GM21529 (cell line): ENCODE measurements around the gene STXBP1.
"Not testable (repeated sequence)": the region's sequence is repeated elsewhere in the genome, so short reads cannot be mapped to it uniquely, and the experiment has no call there.

ENCODE experiments used
- ATAC-seq: cut with Tn5 transposase; IDR thresholded peaks from one replicate; pipeline ENCODE4 v1.9.1; 2021; ENCODE audit not compliant: unreplicated experiment

Gene STXBP1

GRCh38 chr9:127613583-127613954, 1.5 kb downstream of the STXBP1 start:
- ATAC-seq, result no peak

GRCh38 chr9:127614961-127615360, 2.9 kb downstream of the STXBP1 start:
- ATAC-seq, result no peak

- ATAC-seq, result not testable (repeated sequence)
Observed at GRCh38 chr9:127621339-127621970, 9.4 kb downstream of the STXBP1 start.

GRCh38 chr9:127626752-127627493, 14.8 kb downstream of the STXBP1 start:
- no peak for ATAC-seq

- no peak for ATAC-seq
Observed at GRCh38 chr9:127627494-127627855, 15.4 kb downstream of the STXBP1 start.

- no peak for ATAC-seq
Observed at GRCh38 chr9:127628758-127629467, 16.8 kb downstream of the STXBP1 start.

GRCh38 chr9:127629468-127630081, 17.5 kb downstream of the STXBP1 start:
- no peak for ATAC-seq

- no peak for ATAC-seq
Observed at GRCh38 chr9:127633216-127633862, 21.3 kb downstream of the STXBP1 start.

GRCh38 chr9:127634021-127634420, 21.9 kb downstream of the STXBP1 start:
- ATAC-seq, result no peak

- ATAC-seq, result no peak
Observed at GRCh38 chr9:127634698-127635097, 22.6 kb downstream of the STXBP1 start.

GRCh38 chr9:127635201-127635735, 23.2 kb downstream of the STXBP1 start:
- ATAC-seq, result no peak

GRCh38 chr9:127637322-127637847, 25.3 kb downstream of the STXBP1 start:
- no peak for ATAC-seq

GRCh38 chr9:127640908-127641545, 28.9 kb downstream of the STXBP1 start:
- no peak for ATAC-seq

GRCh38 chr9:127642082-127642740, 30.1 kb downstream of the STXBP1 start:
- ATAC-seq, result no peak

- ATAC-seq, result no peak
Observed at GRCh38 chr9:127644146-127644827, 32.2 kb downstream of the STXBP1 start.

GRCh38 chr9:127644943-127645342, 32.9 kb downstream of the STXBP1 start:
- ATAC-seq, result no peak

GRCh38 chr9:127647451-127647850, 35.4 kb downstream of the STXBP1 start:
- no peak for ATAC-seq

- no peak for ATAC-seq
Observed at GRCh38 chr9:127650518-127650917, 38.4 kb downstream of the STXBP1 start.
